ENCODE data around the gene RRAGD.

DNA sequence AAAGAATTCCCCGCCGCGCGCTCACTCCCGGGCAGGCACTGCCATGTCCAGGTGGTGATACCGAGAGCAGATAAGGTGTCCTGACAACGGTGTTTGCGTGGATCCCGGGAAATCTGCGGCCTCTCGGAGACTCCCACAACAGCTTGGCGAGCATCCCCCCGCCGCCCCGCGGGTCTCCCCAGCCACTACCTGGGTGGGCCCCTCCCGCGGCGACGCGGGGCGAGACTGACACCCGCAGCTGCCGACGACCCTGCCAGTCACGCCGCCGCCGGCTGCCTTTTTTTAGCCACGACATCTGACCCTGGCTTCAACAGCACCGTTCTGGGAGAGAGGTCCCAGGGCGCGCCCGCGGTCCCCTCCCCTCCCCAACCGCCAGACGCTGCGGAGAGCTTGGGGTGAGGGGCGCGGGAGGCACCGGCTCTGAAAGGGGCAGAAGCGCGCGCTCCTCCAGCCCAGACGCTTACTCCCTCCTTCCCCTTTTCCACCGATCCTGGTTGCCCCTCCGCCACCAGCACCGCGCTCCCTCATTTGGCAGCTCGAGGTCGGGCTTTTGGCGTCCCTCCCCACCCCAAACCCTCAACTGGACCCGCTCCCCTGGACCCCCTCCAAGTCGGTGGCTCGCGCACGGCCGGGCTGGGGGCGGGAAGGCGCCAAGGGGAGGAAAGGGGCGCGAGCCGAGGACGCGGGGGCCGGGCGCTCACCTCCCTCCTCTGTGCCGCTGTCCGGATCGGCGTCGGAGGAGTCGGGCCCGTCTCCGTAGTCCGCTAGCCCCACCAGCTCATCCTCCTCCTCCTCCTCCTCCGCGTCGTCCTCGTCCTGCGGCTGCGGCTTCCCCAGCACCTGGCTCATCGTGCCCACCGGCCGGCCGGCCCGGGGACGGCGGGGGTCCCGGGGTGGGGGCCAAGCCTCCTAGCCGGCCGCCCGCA, 665 bp downstream of the RRAGD start:
- TF ChIP-seq CTCF (IDR thresholded peaks at IDR 0.05; ENCODE audit: insufficient read depth, low read depth, low read length) (no peak), EZH2 (IDR thresholded peaks at IDR 0.05; ENCODE audit: insufficient read depth, low read length) (peak; percentile 96)

All from astrocyte (in vitro differentiated cells and primary cell).